K562 (cell line): ENCODE data around the gene SPEF1. TPM values are rescaled to one million over a fixed set of nuclear protein-coding genes. Genes with fewer than 3 reads are reported as not detected.
A peak's percentile ranks its signal among the peaks of the same experiment; 100 is the strongest.

Experiments used
- ATAC-seq: fragments of 200-7000 bp; cut with Tn5 transposase; 3 replicates; pipeline ENCODE4 v1.9.1; 2020; ENCODE audit warnings: moderate library complexity
- BruUV-seq: library from RNA; stranded (reverse); fragments of 400-500 nt; replicated peaks from 2 replicates; lab custom pipeline; 2021; lab: Mats Ljungman, UMichigan
- CTCF ChIA-PET: fragments of 300-600 bp; formaldehyde crosslinking; extraction: SDS; loops from one replicate; lab custom pipeline; 2021; ENCODE audit warnings: low intra/inter-chr PET ratio; lab: Yijun Ruan, JAX
- POLR2A ChIA-PET: fragments of 300-600, 350-650 bp; sonication (Branson Sonifier 250); formaldehyde crosslinking; extraction: SDS; loops from one replicate; lab custom pipeline; 2021; ENCODE audit warnings: antibody characterized with exemption, inconsistent platforms; lab: Yijun Ruan, JAX
- DNase-seq, 4 experiments: peaks; one replicate each; pipeline versions ENCODE4 v3.0.0 to v3.0.0-alpha.2; 2011 to 2018; ENCODE audit warnings: low spot score in 3 of 4, mixed read lengths in 3 of 4; ENCODE audit errors: extremely low read depth in 1 of 4
- FAIRE-seq: peaks from 2 replicates; lab custom pipeline; 2011; peaks lifted over from hg19 to GRCh38; lab: Jason Lieb, UNC
- H2AFZ ChIP-seq: 2 replicates; pipeline ENCODE4 v1.6.0; 2011; ENCODE audit warnings: low read depth, low read length, control low read depth, inconsistent platforms
- H3K27ac ChIP-seq: fragments of 200-600 bp; 3 replicates; pipeline ENCODE4 v1.8.0; 2011; ENCODE audit warnings: low read depth, mild to moderate bottlenecking, control low read depth, inconsistent platforms, low read length, moderate library complexity, mixed read lengths; ENCODE audit errors: extremely low read depth
- H3K27me3 ChIP-seq, 2 experiments: fragments of 300-600 bp in 1 of 2; 2 replicates in 1 of 2; 3 replicates in 1 of 2; pipeline versions ENCODE4 v1.6.0 to v1.8.0; 2011; ENCODE audit warnings: inconsistent platforms in 2 of 2, low read length in 2 of 2, mild to moderate bottlenecking in 1 of 2, mixed read lengths in 1 of 2, moderate library complexity in 1 of 2; ENCODE audit not compliant: control insufficient read depth in 2 of 2, insufficient read depth in 2 of 2
- H3K36me3 ChIP-seq: fragments of 300-600 bp; 3 replicates; pipeline ENCODE4 v1.8.0; 2011; ENCODE audit warnings: mild to moderate bottlenecking, low read length, inconsistent platforms; ENCODE audit not compliant: control insufficient read depth, insufficient read depth
- H3K4me1 ChIP-seq, 2 experiments: fragments of 200-600 bp in 1 of 2; replicated peaks in 1 of 2; 2 replicates in 1 of 2; 3 replicates in 1 of 2; pipeline versions ENCODE4 v1.5.1 to v1.8.0; 2011; ENCODE audit warnings: inconsistent platforms in 2 of 2, low read length in 2 of 2, mild to moderate bottlenecking in 1 of 2, mixed read lengths in 1 of 2, moderate library complexity in 1 of 2; ENCODE audit not compliant: control insufficient read depth in 2 of 2, insufficient read depth in 2 of 2
- H3K4me2 ChIP-seq: 2 replicates; pipeline ENCODE4 v1.6.1; 2011; ENCODE audit warnings: low read length, control low read depth, inconsistent platforms, mixed read lengths; ENCODE audit not compliant: insufficient read depth
- H3K4me3 ChIP-seq: fragments of 200-600 bp; sonication (generic), shearing (Covaris generic); 2 replicates; pipeline ENCODE4 v1.5.1; 2016; ENCODE audit warnings: control low read depth, inconsistent platforms
- H3K79me2 ChIP-seq: fragments of 200-600 bp; 3 replicates; pipeline ENCODE4 v1.8.0; 2011; ENCODE audit warnings: low read length, inconsistent platforms; ENCODE audit not compliant: control insufficient read depth, insufficient read depth
- H3K9ac ChIP-seq, 2 experiments: 2 replicates each; pipeline versions ENCODE4 v1.6.0 to v1.6.1; 2011; ENCODE audit warnings: low read depth in 2 of 2, low read length in 2 of 2, control low read depth in 1 of 2, inconsistent platforms in 1 of 2, mild to moderate bottlenecking in 1 of 2, mixed read lengths in 1 of 2; ENCODE audit not compliant: insufficient read depth in 1 of 2
- H3K9me1 ChIP-seq: one replicate; pipeline ENCODE4 v1.6.0; 2011; ENCODE audit warnings: inconsistent platforms, mild to moderate bottlenecking, low read length, moderate library complexity; ENCODE audit not compliant: control insufficient read depth, insufficient read depth
- H3K9me3 ChIP-seq: replicated peaks from 2 replicates; pipeline ENCODE4 v1.5.1; 2011; ENCODE audit warnings: low read depth, low read length, inconsistent platforms; ENCODE audit not compliant: control insufficient read depth, insufficient read depth
- H4K20me1 ChIP-seq: replicated peaks from 2 replicates; pipeline ENCODE4 v1.6.1; 2011; ENCODE audit warnings: low read length, inconsistent platforms, mixed read lengths; ENCODE audit not compliant: control insufficient read depth, insufficient read depth
- HNRNPH1 ChIP-seq: fragments of 200-400 bp; formaldehyde crosslinking; optimal IDR thresholded peaks from 2 replicates; pipeline ENCODE3; 2017; ENCODE audit warnings: low read depth, mild to moderate bottlenecking, low read length, moderate library complexity
- KHSRP ChIP-seq: fragments of 450-650 bp; IDR thresholded peaks from 2 replicates; pipeline ENCODE4 v1.6.1; 2017
- MTA1 ChIP-seq: fragments of 450-650 bp; IDR thresholded peaks from 2 replicates; pipeline ENCODE4 v1.6.1; 2017; ENCODE audit warnings: borderline replicate concordance
- RFX1 ChIP-seq: fragments of 450-650 bp; IDR thresholded peaks from 2 replicates; pipeline ENCODE4 v1.6.1; 2016; ENCODE audit warnings: mild to moderate bottlenecking, moderate library complexity
- RHOXF2B ChIP-seq: fragments of 250-450 bp; sonication (Bioruptor Pico); conservative IDR thresholded peaks from 2 replicates; pipeline ENCODE4 v1.5.1; 2021
- SPI1 ChIP-seq: IDR thresholded peaks from 2 replicates; pipeline ENCODE4 v1.6.1; 2011; ENCODE audit warnings: low read depth, low read length, control low read depth, borderline replicate concordance
- STAT5A ChIP-seq: IDR thresholded peaks from 2 replicates; pipeline ENCODE4 v1.6.1; 2012; ENCODE audit warnings: low read length, inconsistent platforms, borderline replicate concordance
- XRCC3 ChIP-seq: fragments of 450-650 bp; IDR thresholded peaks from 2 replicates; pipeline ENCODE4 v1.6.1; 2017; ENCODE audit warnings: mild to moderate bottlenecking, moderate library complexity
- YY1 ChIP-seq, 3 experiments: IDR thresholded peaks; 2 replicates each; pipeline ENCODE4 v1.6.1; 2011; ENCODE audit warnings: low read length in 2 of 3, mild to moderate bottlenecking in 2 of 3, moderate library complexity in 2 of 3, borderline replicate concordance in 1 of 3, control low read depth in 1 of 3, low read depth in 1 of 3; ENCODE audit not compliant: insufficient read depth in 3 of 3, insufficient replicate concordance in 2 of 3, control insufficient read depth in 1 of 3, insufficient read length in 1 of 3; ENCODE audit errors: extremely low read depth in 1 of 3
- ZBTB26 ChIP-seq: fragments of 450-650 bp; formaldehyde crosslinking; IDR thresholded peaks from 2 replicates; pipeline ENCODE4 v1.4.0; 2022; ENCODE audit warnings: missing genetic modification characterization
- ZNF12 ChIP-seq: sonication (generic); formaldehyde crosslinking; IDR thresholded peaks from 2 replicates; pipeline ENCODE4 v1.4.0; 2020; ENCODE audit warnings: mild to moderate bottlenecking, missing genetic modification reagents
- ZNF253 ChIP-seq: fragments of 250-450 bp; sonication (Bioruptor Pico); conservative IDR thresholded peaks from 2 replicates; pipeline ENCODE4 v1.6.1; 2021; ENCODE audit warnings: mild to moderate bottlenecking
- WGBS: fragments of 100-300 bp; shearing (Covaris generic); methylation state at CpG from one replicate; pipeline ENCODE4 v1.1.6; 2016; ENCODE audit warnings: low coverage, mixed read lengths; ENCODE audit not compliant: insufficient coverage; ENCODE audit errors: missing lambda C conversion rate; 5-methylcytosine and 5-hydroxymethylcytosine counted together
- in situ Hi-C: fragments of 300-500 bp; cut with MboI; formaldehyde crosslinking; loops from 4 replicates; pipeline ENCODE4 v1.15.0; 2018; ENCODE audit warnings: inconsistent platforms, mixed read lengths
- intact Hi-C: fragments of 100-400 bp; cut with micrococcal nuclease; formaldehyde crosslinking; loops from 2 replicates; pipeline ENCODE4 v1.14.2; 2022
- polyA plus RNA-seq, 8 experiments: library from polyadenylated mRNA; depleted of rRNA in 4 of 8; stranded (reverse) in 5 of 8; unstranded in 3 of 8; fragments of >200 nt; fragmentation: Nextera tagmentation in 2 of 8; fragmentation: Illumina TruSeq in 1 of 8; extraction: Ambion mirVana in 2 of 8; extraction: Trizol in 1 of 8; gene quantifications; 2 replicates each; pipeline versions ENCODE4 v1.2.1 to v1.2.3, GENCODE V29; 2011 to 2014; ENCODE audit warnings: inconsistent platforms in 1 of 8, missing spikeins in 1 of 8
- total RNA-seq, 7 experiments: library from RNA; depleted of rRNA in 6 of 7; stranded (reverse); fragments of >200 nt in 6 of 7; fragmentation: Illumina TruSeq in 2 of 7; extraction: Trizol in 2 of 7; gene quantifications; 2 replicates each; pipeline versions ENCODE4 v1.2.1 to v1.2.3, GENCODE V29; 2011 to 2021; ENCODE audit warnings: low replicate concordance in 1 of 7

The SPEF1 gene
- total and polyA plus RNA-seq, 9 of the 15 experiments (the other 6 are each of a cell fraction or from before 2014, with no cell fraction given): not detected

DNA sequence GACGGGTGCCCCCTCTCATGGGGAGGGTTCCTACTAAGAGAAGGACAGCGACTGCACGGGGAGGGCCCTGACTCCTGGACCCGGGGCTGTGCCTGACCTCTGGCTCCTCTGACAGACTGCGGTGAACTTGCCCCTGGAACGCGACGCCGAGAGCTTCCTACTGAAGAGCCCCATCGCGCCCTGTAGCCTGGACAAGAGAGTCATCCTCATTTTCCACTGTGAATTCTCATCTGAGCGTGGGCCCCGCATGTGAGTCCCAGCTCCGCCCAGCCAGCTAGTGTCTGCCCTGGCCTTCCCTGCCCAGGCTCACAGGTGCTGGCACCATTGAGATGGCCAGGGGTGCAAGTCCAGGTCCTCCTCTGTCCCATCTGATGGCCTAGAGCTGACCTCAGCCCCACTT lies 22.0 kb upstream of the SPEF1 start (continued):
- TF ChIP-seq RHOXF2B (CRISPR knock-in tag) (no peak), XRCC3 (no peak), KHSRP (no peak), ZNF253 (CRISPR knock-in tag) (no peak), YY1 (IDR thresholded peaks at IDR 0.05; ENCODE audit: borderline replicate concordance in 1 of 3, control insufficient read depth in 1 of 3, extremely low read depth in 1 of 3, insufficient read depth in 3 of 3, insufficient read length in 1 of 3, insufficient replicate concordance in 2 of 3, low read depth in 1 of 3, low read length in 2 of 3) (no peak), ZBTB26 (CRISPR knock-in tag) (no peak), MTA1 (no peak), HNRNPH1 (no peak), ZNF12 (CRISPR knock-in tag) (no peak)

- CTCF ChIA-PET: no interaction called here
- Histone ChIP-seq H3K9me1 (no peaks in the 10 kb centered on the region), H2AFZ (no peak overlapping the region), H3K27me3 (no peaks in the 10 kb centered on the region), H3K36me3 (peaks cover 70% of the 10 kb centered on the region; the same call in 2 of the 3 replicates), H3K4me2 (no peak overlapping the region), H3K9me3 (no peaks in the 10 kb centered on the region), H3K4me3 (no peak overlapping the region), H3K4me1 (peaks cover 12 to 31% of the 10 kb centered on the region in 2 experiments; a peak in 4 of 5 replicates), H3K9ac (no peak overlapping the region), H3K79me2 (no peaks in the 10 kb centered on the region), H4K20me1 (no peaks in the 10 kb centered on the region), H3K27ac (no peak overlapping the region)
- ATAC-seq (no peak), DNase-seq (no peak), FAIRE-seq (no peak)
- TF ChIP-seq RFX1 (peak; percentile 73), STAT5A (no peak), SPI1 (peak; percentile 57; the same call in 1 of the 2 replicates)
- 90% methylated on average over 7 of the region's 11 CpGs for WGBS
- no TSS peak for BruUV-seq
- POLR2A ChIA-PET: no interaction called here
- intact Hi-C loops (no loop called here), in situ Hi-C loops (no loop called here)
Observed at GRCh38 chr20:3802524-3803239, 21.4 kb upstream of the SPEF1 start.
